ELR (cell line): Measurements from ENCODE around the gene UBE2J2.
A peak's percentile ranks its signal among the peaks of the same experiment; 100 is the strongest.

ENCODE experiments used
- DNase-seq: peaks from one replicate; pipeline ENCODE4 v3.0.0-alpha.2; 2015; ENCODE audit warnings: low read depth

Gene UBE2J2

DNA sequence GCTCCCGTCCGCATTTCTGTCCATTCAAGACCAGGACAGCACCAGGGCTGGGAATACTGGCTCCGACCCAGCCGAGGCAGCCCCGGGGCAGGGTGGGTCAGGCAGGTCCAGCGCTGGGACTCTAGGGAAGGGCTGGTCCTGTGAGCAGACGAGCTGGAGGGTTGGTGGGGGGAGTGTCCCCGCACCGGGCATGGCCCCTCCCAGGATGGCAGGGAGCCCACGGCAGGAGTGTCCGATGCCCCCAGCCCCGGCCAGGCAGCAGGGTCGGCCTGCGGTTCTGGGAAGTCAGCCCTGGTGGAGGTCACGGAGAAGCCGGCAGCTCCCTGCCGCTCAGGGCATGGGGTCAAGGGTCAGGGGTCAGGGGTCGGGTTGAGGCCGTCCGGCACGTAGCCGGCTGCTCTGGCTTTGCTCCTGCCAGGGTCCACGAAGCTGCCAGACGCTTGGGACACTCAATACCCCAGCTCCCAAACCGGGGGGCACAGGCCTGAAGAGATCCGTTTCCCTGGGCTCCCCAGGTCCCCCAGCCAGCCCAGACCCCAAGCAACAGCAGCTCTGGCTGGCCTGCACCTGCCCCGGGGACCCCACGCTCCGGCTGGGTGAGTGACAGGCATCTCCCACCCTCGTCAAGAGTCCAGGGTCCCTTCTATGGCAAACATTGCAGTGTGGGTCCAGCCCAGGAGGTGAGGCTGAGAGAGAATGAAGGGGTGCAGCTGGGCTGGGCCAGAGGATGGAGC, 33.9 kb downstream of the UBE2J2 start:
- no peak for DNase-seq

DNA sequence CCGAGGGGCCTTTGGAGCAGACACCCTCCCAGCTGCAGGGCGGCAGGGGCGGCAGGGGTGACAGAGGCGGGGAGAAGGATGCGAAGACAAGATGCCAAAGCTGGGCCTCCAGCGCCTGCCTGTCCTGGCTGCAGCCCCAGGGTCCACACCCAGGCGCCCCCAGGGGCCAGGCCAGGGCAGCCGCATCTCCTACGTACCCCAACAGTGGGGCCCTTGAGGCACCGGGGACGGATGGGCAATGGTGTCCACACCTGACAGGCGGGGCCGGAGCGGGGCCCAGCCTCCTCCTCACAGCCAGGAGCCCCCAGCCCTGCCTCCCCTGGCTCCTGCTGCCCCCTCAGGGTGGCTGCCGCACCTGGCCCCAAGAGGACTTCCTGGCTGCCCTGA, 34.4 kb downstream of the UBE2J2 start:
- no peak for DNase-seq

- DNase-seq: no peak
Observed at GRCh38 chr1:1238702-1239178, 34.9 kb downstream of the UBE2J2 start.

- DNase-seq: no peak
Observed at GRCh38 chr1:1237874-1238701, 35.6 kb downstream of the UBE2J2 start.

GRCh38 chr1:1236945-1237873, 36.4 kb downstream of the UBE2J2 start:
- no peak for DNase-seq

- DNase-seq: no peak
Observed at GRCh38 chr1:1236176-1236763, 37.4 kb downstream of the UBE2J2 start.

- DNase-seq: no peak
Observed at GRCh38 chr1:1235016-1235744, 38.5 kb downstream of the UBE2J2 start.

DNA sequence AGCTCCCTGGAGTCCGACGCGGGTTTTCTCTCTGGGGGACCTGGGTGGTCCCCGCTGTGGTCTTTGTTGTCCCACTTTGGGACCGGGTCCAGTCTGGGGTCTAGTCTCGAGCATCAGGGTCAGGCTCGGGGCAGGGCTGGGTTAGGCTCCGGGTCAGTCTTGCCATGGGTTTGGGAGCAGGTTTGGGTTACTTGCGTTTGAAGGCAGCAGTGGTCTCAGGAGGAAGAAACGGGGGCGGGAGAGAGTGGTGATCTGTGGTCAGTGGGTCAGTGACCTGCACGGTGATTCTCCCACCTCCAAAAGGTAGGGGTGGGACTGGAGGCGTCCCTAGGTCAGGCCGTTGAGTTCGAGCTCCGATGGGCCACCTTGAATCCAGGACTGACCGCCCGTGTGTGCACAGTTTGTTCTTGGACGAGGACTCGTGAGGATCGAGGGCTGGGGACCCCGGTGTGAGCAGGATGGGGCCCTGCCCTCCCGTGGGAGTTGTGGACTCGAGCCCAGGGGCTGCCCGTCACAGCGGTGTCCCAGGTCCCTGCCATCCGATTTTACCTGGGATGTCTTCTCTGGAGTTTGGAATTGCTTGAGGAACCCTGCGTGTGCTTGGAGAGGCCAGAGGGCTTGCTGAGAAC, 39.4 kb downstream of the UBE2J2 start:
- DNase-seq: no peak

- no peak for DNase-seq
Observed at GRCh38 chr1:1233567-1233892, 40.1 kb downstream of the UBE2J2 start.

DNA sequence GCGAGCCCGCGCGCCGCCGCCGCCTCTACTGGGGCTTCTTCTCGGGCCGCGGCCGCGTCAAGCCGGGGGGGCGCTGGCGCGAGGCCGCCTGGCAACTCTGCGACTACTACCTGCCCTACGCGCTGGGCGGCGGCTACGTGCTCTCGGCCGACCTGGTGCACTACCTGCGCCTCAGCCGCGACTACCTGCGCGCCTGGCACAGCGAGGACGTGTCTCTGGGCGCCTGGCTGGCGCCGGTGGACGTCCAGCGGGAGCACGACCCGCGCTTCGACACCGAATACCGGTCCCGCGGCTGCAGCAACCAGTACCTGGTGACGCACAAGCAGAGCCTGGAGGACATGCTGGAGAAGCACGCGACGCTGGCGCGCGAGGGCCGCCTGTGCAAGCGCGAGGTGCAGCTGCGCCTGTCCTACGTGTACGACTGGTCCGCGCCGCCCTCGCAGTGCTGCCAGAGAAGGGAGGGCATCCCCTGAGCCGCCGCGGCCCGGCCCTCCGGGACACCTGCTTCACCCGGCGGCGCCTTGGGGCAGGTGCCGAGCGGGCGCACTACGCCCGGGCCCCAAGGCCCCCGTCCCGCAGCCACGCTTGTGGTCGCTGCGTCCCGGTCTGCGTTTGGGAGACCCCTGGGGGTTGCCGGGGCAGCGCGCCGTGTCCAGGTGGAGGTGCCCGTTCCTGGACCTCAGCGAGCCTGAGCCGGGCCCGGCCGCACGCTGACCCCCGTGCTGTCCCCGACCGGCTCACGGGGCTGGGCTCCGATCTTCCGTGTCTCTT, 40.7 kb downstream of the UBE2J2 start:
- DNase-seq: no peak

DNA sequence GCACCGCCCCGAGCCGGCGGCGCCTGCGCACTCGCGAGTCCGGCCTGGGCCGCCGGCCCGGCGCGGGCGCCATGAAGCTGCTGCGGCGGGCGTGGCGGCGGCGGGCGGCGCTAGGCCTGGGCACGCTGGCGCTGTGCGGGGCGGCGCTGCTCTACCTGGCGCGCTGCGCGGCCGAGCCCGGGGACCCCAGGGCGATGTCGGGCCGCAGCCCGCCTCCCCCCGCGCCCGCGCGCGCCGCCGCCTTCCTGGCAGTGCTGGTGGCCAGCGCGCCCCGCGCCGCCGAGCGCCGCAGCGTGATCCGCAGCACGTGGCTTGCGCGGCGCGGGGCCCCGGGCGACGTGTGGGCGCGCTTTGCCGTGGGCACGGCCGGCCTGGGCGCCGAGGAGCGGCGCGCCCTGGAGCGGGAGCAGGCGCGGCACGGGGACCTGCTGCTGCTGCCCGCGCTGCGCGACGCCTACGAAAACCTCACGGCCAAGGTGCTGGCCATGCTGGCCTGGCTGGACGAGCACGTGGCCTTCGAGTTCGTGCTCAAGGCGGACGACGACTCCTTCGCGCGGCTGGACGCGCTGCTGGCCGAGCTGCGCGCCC, 41.4 kb downstream of the UBE2J2 start, which contains the start of gene B3GALT6:
TSS of gene B3GALT6 (plus strand) at position 30 of the 588 bp plus-strand sequence. CDS start at position 72, 42 bp downstream.
- no peak for DNase-seq

DNA sequence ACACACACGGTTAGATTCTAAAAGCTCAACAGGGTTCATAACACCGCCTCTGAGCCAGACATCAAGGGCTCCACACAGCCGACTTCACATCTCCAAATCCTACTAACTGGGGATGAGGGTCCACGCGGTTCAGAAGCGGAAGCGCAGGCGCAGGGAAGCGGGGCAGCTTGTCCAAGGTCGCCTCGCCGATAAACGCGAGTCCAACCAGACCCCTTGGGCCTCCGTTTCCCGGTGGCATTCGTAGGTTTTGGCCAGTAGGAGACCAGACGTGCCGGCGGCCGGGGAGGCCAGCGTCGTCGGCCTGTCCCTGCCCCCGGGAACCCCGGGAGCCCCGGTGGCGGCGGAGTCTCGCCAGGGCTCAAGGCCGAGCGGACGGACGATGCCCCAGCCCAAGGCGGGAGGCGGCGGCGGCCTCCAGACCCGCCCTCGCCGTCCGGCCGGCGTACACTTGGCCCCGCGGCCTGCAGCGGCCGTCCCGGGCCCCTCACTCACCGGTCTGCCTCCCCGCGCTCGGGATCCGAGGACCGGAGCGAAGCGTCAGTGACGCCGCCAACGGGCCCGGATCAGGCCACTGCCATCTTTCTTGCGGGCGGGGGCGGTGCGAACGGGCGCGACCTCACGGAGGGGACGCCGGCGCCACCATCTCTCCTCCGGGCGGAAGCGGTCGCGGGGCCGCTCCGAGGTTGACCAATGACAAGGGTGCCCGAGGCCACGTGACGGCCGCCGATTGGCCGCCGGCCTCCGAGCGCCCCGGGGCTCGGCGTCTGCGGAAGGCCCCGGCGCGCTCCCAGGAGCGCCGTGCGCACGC, 42.0 kb downstream of the UBE2J2 start, which contains the start of gene SDF4:
TSS of gene SDF4 (minus strand) at position 602 of the 808 bp plus-strand sequence. CDS start 3,229 bp downstream, outside the sequence.
- DNase-seq: peak; percentile 95

DNA sequence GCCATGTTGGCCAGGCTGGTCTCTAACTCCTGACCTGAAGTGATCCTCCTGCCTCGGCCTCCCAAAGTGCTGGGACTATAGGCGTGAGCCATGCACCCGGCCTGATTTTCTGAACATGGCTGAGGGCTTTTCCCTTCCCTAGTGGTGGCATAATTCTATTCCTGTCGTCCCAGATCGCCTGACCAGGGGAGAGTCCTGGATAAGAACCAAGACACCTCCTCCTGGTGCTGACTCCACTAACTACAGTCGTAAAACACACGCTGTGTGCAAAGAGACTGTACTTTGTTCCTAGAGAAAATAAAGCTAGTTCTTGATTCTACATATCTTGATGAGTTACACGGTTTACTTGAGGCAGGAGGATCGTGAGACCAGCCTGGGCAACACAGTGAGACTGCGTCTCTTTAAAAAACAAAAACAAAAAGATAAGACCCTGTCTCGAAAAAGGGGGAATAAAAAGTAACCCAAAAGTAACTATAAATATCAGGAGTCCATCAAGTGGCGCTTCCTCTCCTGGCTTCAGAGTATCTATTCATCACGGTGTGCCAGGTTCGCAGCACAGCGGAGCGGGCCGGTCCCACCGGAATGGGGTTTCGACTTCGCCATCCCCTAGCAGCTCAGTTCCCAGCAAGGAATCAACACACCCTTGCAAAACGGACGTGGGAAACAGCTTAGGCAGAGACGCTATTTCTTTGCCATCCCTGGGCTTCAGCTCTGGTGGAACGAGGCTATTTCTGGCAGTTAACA, 42.8 kb downstream of the UBE2J2 start:
- peak; percentile 75 for DNase-seq

DNA sequence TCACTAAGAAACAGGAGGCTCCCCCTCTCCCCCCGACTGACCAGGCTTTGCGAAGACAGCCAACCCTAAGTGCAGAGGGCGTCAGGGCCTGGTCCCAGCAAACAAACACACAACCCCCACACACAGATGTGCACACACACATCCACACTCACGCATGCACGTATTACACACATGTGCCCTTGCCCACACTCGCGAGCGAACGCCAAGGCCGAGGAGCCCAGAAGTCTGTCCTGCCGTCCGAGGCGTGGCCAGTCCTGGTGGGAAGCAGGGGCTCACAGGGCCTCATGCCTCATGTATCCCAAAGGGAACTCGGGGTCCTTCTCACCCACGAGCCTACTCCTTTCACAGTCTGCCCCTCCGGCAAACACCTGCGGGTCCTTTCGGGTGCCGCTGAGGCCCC, 43.9 kb downstream of the UBE2J2 start:
- no peak for DNase-seq

DNA sequence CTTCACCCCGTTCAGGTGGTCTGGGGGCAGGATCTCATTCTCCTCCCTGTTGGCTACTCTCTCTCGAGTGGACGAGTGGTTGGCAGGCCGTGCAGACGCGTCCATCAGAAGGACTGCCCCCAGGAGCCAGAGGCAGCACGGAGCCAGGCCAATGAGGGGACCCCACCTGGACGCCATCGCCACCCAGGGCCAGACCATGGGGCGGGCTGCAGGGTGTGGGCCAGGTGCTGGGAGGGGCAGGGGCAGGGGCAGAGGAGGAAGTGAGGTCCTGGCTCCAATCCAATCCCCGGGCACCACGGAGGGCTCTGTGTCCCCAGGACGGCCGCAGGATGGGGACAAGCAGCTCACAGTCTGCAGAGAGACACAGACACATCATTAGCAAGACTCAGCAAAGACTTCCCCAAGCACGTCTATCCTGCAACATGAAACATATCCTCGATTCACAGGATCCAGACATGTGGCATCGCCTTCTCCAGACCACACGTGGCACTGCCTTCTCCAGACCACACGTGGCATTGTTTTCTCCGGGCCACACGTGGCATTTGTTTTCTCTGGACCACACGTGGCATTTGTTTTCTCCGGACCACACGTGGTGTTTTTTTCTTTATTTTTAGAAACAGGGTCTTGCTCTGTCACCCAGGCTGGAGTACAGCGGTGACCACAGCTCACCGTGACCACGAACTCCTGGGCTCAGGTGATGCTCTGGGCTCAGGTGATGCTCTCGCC, 44.9 kb downstream of the UBE2J2 start:
- peak; percentile 42 for DNase-seq

- DNase-seq: no peak
Observed at GRCh38 chr1:1228187-1228586, 45.5 kb downstream of the UBE2J2 start.

DNA sequence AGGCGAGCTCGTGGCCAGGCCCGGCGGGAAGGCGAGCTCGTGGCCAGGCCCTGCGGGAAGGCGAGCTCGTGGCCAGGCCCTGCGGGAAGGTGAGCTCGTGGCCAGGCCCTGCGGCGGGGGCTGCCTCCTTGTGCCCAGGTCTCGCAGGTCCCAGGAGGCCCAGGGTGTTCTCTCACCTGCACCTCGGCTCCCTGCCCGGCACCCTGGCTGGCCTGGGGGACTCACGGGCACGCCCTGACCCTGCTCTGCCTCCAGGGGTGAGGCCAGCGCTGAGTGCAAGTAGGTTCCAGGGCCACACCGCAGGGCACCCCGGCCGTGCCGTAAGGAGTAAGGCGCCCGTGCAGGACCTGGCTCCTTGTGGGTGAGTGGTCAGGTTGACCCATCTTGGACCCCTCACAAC, 46.3 kb downstream of the UBE2J2 start:
- DNase-seq: no peak
